RWPE2 (cell line): ENCODE results near the gene CELF2.

Experiments
- ATAC-seq: fragments of 200-7000 bp; cut with Tn5 transposase; 3 replicates; pipeline ENCODE4 v1.9.1; 2021; ENCODE audit warnings: low read depth
- DNase-seq: peaks from one replicate; pipeline ENCODE4 v3.0.0-alpha.2; 2020; ENCODE audit warnings: low spot score
- H3K27ac ChIP-seq: fragments of 450-650 bp; 2 replicates; pipeline ENCODE4 v1.5.1; 2017; ENCODE audit warnings: mild to moderate bottlenecking; ENCODE audit not compliant: poor library complexity, severe bottlenecking
- H3K27me3 ChIP-seq: fragments of 250-450 bp; sonication (Bioruptor Pico); 2 replicates; pipeline ENCODE4 v1.5.1; 2021; ENCODE audit warnings: mild to moderate bottlenecking, moderate library complexity; ENCODE audit not compliant: insufficient read depth, poor library complexity, severe bottlenecking
- H3K36me3 ChIP-seq: fragments of 250-450 bp; sonication (Bioruptor Pico); 2 replicates; pipeline ENCODE4 v1.5.1; 2020; ENCODE audit warnings: low read depth, mild to moderate bottlenecking, moderate library complexity
- H3K4me1 ChIP-seq: fragments of 250-450 bp; sonication (Bioruptor Pico); 2 replicates; pipeline ENCODE4 v1.5.1; 2021; ENCODE audit warnings: mild to moderate bottlenecking, moderate library complexity; ENCODE audit not compliant: insufficient read depth, poor library complexity, severe bottlenecking
- H3K4me3 ChIP-seq: fragments of 250-450 bp; sonication (Bioruptor Pico); 2 replicates; pipeline ENCODE4 v1.5.1; 2021; ENCODE audit warnings: mild to moderate bottlenecking, moderate library complexity; ENCODE audit not compliant: severe bottlenecking
- H3K9me3 ChIP-seq: fragments of 250-450 bp; sonication (Bioruptor Pico); 2 replicates; pipeline ENCODE4 v1.5.1; 2021; ENCODE audit warnings: mild to moderate bottlenecking, moderate library complexity; ENCODE audit not compliant: severe bottlenecking
- CTCF ChIP-seq: fragments of 450-650 bp; IDR thresholded peaks from one replicate; pipeline ENCODE4 v1.5.1; 2017; ENCODE audit warnings: mild to moderate bottlenecking, moderate library complexity; ENCODE audit not compliant: poor library complexity, severe bottlenecking

The CELF2 gene

GRCh38 chr10:11212288-11213085 lies 194.8 kb downstream of the CELF2 start:
- H3K4me3 ChIP-seq, result no peak overlapping the region
- DNase-seq (no peak), ATAC-seq (no peak)
- H3K27ac ChIP-seq, result no peak overlapping the region
- H3K9me3 ChIP-seq, result no peaks in the 10 kb centered on the region
- H3K4me1 ChIP-seq, result no peaks in the 10 kb centered on the region
- no peaks in the 10 kb centered on the region for H3K27me3 ChIP-seq
- no peaks in the 10 kb centered on the region for H3K36me3 ChIP-seq
- TF ChIP-seq CTCF, result no peak

- Histone ChIP-seq H3K9me3 (no peaks in the 10 kb centered on the region), H3K27ac (no peak overlapping the region), H3K36me3 (no peaks in the 10 kb centered on the region), H3K4me1 (no peaks in the 10 kb centered on the region), H3K27me3 (no peaks in the 10 kb centered on the region), H3K4me3 (no peak overlapping the region)
- DNase-seq (no peak), ATAC-seq (no peak)
- no peak for TF ChIP-seq CTCF
Observed at GRCh38 chr10:11213137-11213536, 195.5 kb downstream of the CELF2 start.

GRCh38 chr10:11214407-11214806 lies 196.7 kb downstream of the CELF2 start:
- Histone ChIP-seq H3K27me3 (no peaks in the 10 kb centered on the region), H3K27ac (no peak overlapping the region), H3K4me1 (no peaks in the 10 kb centered on the region), H3K4me3 (no peak overlapping the region), H3K9me3 (no peaks in the 10 kb centered on the region), H3K36me3 (no peaks in the 10 kb centered on the region)
- TF ChIP-seq CTCF, result no peak
- DNase-seq (no peak), ATAC-seq (no peak)

GRCh38 chr10:11215471-11215870 lies 197.8 kb downstream of the CELF2 start:
- no peak overlapping the region for H3K4me3 ChIP-seq
- H3K27me3 ChIP-seq, result no peaks in the 10 kb centered on the region
- DNase-seq (no peak), ATAC-seq (no peak)
- no peak for TF ChIP-seq CTCF
- no peaks in the 10 kb centered on the region for H3K4me1 ChIP-seq
- no peaks in the 10 kb centered on the region for H3K9me3 ChIP-seq
- no peaks in the 10 kb centered on the region for H3K36me3 ChIP-seq
- no peak overlapping the region for H3K27ac ChIP-seq

GRCh38 chr10:11217521-11217920 lies 199.8 kb downstream of the CELF2 start:
- no peak overlapping the region for H3K4me3 ChIP-seq
- DNase-seq (no peak), ATAC-seq (no peak)
- no peak for TF ChIP-seq CTCF
- H3K9me3 ChIP-seq, result no peaks in the 10 kb centered on the region
- no peaks in the 10 kb centered on the region for H3K4me1 ChIP-seq
- H3K27ac ChIP-seq, result no peak overlapping the region
- no peaks in the 10 kb centered on the region for H3K36me3 ChIP-seq
- no peaks in the 10 kb centered on the region for H3K27me3 ChIP-seq
